Ovary (tissue), 3 donors: ENCODE results near the gene PIWIL4.

Experiments used
- EP300 ChIP-seq: sonication (generic); formaldehyde crosslinking; IDR thresholded peaks from one replicate; pipeline ENCODE4 v1.6.1; 2017; ENCODE audit warnings: antibody characterized with exemption
- TF ChIP-seq, protein P1 (sequence below), 3 donors: fragments of 450-650 bp in 2 of 3; fragments of 200-600 bp in 1 of 3; IDR thresholded peaks; one replicate each; pipeline versions ENCODE4 v1.5.1 to v1.8.0; 2016 to 2022; ENCODE audit warnings: antibody characterized with exemption in 3 of 3, mild to moderate bottlenecking in 1 of 3
- donor health status: DM: no; HTN: no; CAD: no.

DNA sequence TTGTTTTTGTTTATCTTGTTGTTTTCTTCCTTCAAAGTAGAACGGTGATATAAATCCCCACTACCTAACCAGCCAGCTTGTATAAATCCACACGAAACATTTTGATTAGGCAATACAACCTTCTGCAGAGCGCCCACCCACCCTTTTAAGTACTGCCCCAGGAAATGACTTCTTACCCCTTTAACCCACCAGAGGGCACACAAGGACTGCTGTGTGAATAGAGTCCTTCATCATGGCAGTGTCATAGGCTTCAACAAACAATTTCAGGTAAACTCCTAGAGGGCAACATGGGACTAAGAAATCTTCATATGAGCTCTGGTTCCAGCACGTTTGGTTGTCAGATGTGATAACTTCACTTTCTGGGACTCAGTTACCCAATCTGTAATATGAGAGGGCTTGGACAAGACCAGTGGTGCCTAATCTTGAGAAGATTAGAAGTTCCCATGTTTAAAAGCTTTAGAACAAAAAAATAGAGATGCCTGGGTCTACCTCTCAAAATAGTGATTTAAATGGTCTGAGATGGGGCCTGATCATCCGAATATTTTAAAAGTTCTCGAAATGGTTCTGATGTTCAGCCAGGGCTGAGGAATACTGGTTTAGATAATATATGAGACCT, 56.1 kb downstream of the PIWIL4 start:
- TF ChIP-seq, protein P1, sequence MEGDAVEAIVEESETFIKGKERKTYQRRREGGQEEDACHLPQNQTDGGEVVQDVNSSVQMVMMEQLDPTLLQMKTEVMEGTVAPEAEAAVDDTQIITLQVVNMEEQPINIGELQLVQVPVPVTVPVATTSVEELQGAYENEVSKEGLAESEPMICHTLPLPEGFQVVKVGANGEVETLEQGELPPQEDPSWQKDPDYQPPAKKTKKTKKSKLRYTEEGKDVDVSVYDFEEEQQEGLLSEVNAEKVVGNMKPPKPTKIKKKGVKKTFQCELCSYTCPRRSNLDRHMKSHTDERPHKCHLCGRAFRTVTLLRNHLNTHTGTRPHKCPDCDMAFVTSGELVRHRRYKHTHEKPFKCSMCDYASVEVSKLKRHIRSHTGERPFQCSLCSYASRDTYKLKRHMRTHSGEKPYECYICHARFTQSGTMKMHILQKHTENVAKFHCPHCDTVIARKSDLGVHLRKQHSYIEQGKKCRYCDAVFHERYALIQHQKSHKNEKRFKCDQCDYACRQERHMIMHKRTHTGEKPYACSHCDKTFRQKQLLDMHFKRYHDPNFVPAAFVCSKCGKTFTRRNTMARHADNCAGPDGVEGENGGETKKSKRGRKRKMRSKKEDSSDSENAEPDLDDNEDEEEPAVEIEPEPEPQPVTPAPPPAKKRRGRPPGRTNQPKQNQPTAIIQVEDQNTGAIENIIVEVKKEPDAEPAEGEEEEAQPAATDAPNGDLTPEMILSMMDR (IDR thresholded peaks at IDR 0.05) = peak in 2 of 3 donors; percentile 34 to 59
- no peak for TF ChIP-seq EP300
